HepG2 (cell line): Measurements from ENCODE around the gene OGFOD3.

Source experiments
- CTCF ChIP-seq: sonication (generic); formaldehyde crosslinking; IDR thresholded peaks from 2 replicates; pipeline ENCODE4 v1.5.0; 2020; ENCODE audit warnings: mild to moderate bottlenecking, missing genetic modification reagents, moderate library complexity
- MAFK ChIP-seq, 2 experiments: IDR thresholded peaks in 1 of 2; conservative IDR thresholded peaks in 1 of 2; 2 replicates each; pipeline ENCODE4 v1.6.1; 2011; ENCODE audit warnings: improper control_type of control experiment in 2 of 2, low read length in 2 of 2
- NCOR1 ChIP-seq: fragments of 200-600 bp; sonication (generic); IDR thresholded peaks from 2 replicates; pipeline ENCODE4 v1.7.0; 2017; ENCODE audit warnings: antibody characterized with exemption, low read length, borderline replicate concordance
- NR2F6 ChIP-seq, 2 experiments: IDR thresholded peaks; 2 replicates each; pipeline ENCODE4 v1.6.1; 2016; ENCODE audit warnings: antibody characterized with exemption in 1 of 2, mild to moderate bottlenecking in 1 of 2
- POLR2A ChIP-seq, 2 experiments: IDR thresholded peaks; 2 replicates each; pipeline ENCODE4 v1.6.1; 2011; ENCODE audit warnings: low read depth in 2 of 2, low read length in 2 of 2, mild to moderate bottlenecking in 1 of 2, moderate library complexity in 1 of 2; ENCODE audit not compliant: insufficient read depth in 1 of 2
- PTBP1 ChIP-seq: fragments of 200-400 bp; formaldehyde crosslinking; IDR thresholded peaks from 2 replicates; pipeline ENCODE4 v1.6.1; 2018; ENCODE audit warnings: low read length, low read depth; ENCODE audit not compliant: poor library complexity, severe bottlenecking
- SIX1 ChIP-seq: sonication (generic); formaldehyde crosslinking; IDR thresholded peaks from 2 replicates; pipeline ENCODE4 v1.4.0; 2020; ENCODE audit warnings: missing genetic modification reagents, borderline replicate concordance
- SP4 ChIP-seq: sonication (generic); formaldehyde crosslinking; IDR thresholded peaks from 2 replicates; pipeline ENCODE4 v1.8.1; 2023; ENCODE audit warnings: mild to moderate bottlenecking, missing genetic modification reagents
- SRF ChIP-seq: IDR thresholded peaks from 2 replicates; pipeline ENCODE4 v1.6.1; 2011; ENCODE audit warnings: mild to moderate bottlenecking, low read depth, low read length, moderate library complexity
- ZBTB49 ChIP-seq: sonication (generic); formaldehyde crosslinking; IDR thresholded peaks from 2 replicates; pipeline ENCODE4 v1.4.0; 2020; ENCODE audit warnings: missing genetic modification reagents, borderline replicate concordance
- ZNF138 ChIP-seq: sonication (generic); formaldehyde crosslinking; IDR thresholded peaks from 2 replicates; pipeline ENCODE4 v1.5.0; 2020; ENCODE audit warnings: mild to moderate bottlenecking, low read depth, missing genetic modification reagents
- ZNF282 ChIP-seq: fragments of 450-650 bp; IDR thresholded peaks from 2 replicates; pipeline ENCODE4 v1.6.1; 2018; ENCODE audit not compliant: partially characterized antibody
- ZNF737 ChIP-seq: sonication (generic); formaldehyde crosslinking; IDR thresholded peaks from 2 replicates; pipeline ENCODE4 v1.5.0; 2020; ENCODE audit warnings: missing genetic modification reagents, mild to moderate bottlenecking, borderline replicate concordance

GRCh38 chr17:82436601-82437324, 18.4 kb upstream of the OGFOD3 start:
- TF ChIP-seq PTBP1 (no peak), ZNF737 (CRISPR knock-in tag) (no peak), MAFK (conservative IDR thresholded peaks at IDR 0.05 in 1 of 2, IDR thresholded peaks at IDR 0.05 in 1 of 2; ENCODE audit: low read length in 2 of 2) (no peak), CTCF (no peak), ZNF138 (CRISPR knock-in tag) (no peak), ZNF282 (no peak), NCOR1 (no peak), ZBTB49 (CRISPR knock-in tag) (no peak), SRF (no peak), POLR2A (IDR thresholded peaks at IDR 0.05; ENCODE audit: insufficient read depth in 1 of 2, low read depth in 2 of 2, low read length in 2 of 2) (no peak), NR2F6 (IDR thresholded peaks at IDR 0.05) (no peak), NR2F6 (CRISPR knock-in tag; IDR thresholded peaks at IDR 0.05) (no peak), SP4 (no peak), SIX1 (no peak)
